HG03442 (cell line): Measurements from ENCODE around the gene NALCN.
A peak's percentile ranks its signal among the peaks of the same experiment; 100 is the strongest.

ENCODE experiments used
- ATAC-seq: cut with Tn5 transposase; IDR thresholded peaks from one replicate; pipeline ENCODE4 v1.9.1; 2021; ENCODE audit warnings: mild to moderate bottlenecking, moderate library complexity; ENCODE audit not compliant: unreplicated experiment

NALCN gene

DNA sequence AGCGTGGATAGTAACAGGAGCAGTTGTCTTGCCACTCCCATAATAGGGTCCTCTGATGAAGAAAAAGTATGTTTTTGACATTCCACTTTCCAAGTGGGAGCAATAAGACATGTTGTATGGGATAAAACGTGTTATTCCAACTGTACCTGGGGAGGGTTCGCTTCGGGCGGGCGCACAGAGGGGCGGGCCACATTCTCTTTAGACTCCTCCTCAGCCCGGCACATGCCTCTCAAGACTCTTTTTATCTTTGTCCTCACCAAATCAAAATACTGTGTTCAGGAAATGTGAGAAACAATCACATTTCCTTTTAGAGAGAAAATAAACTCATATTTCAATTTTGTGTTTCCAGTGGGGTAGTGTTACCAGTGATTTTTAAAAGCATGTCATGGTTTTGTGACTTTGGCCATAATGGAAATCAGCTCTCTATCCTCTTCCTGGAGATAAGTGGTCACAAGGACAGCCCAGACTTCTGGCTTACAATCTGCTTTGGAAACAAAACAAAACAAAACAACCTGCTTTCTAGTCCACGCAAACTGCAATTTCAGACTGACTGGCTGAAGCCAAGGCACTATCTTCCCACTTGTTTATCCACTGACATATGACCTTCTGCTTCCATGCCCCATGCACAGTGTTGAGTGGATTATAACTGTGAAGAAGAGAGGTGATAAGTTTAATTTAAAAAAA, 276.1 kb downstream of the NALCN start:
- no peak for ATAC-seq

DNA sequence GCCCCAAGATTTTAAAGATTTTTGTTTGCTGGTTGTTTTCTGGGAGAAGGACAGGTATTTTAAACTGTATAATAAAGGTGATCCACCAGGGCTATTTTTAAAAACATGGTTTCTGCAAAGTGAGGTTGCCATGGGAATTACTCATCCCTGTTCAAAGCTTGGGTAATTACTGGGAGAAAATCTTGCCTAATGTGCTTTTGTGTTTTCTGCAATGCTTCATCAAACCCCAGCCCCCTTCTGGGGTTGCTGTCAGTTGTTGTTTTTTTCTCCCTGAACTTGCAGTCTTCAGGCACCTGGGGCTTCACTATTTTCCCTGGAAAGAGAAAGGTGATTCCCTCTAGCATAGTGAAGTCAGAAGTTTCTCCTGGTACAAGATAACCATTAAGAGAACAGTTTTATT, 277.2 kb downstream of the NALCN start:
- ATAC-seq = no peak

DNA sequence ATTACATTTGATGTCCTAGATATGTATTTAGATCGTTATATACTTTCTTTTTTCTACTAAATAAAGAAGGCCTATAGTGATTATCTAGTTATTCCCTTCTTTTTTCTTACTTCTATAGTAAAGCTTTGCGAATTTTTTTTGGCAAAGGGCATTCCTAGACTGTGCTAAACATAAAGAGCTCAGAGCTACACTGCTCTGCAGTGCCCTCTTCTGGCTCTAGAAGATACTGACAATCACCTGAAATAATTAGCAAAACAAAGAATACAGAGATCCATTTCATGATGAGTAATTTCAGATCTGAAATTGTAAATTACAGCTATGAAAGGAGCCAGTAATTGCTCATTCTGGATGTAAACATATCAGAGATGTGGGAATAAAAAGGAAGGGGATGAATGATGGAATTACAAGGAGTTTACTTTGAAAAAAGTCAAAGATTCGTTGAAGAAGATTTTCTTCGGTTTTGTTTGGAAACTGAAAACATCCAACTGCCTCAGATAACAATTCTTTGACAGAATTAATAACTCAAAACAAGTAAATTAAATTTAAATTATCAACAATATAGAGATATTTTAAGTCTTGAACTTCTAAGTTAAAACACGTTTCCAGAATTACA, 288.5 kb downstream of the NALCN start:
- ATAC-seq = peak; percentile 93

DNA sequence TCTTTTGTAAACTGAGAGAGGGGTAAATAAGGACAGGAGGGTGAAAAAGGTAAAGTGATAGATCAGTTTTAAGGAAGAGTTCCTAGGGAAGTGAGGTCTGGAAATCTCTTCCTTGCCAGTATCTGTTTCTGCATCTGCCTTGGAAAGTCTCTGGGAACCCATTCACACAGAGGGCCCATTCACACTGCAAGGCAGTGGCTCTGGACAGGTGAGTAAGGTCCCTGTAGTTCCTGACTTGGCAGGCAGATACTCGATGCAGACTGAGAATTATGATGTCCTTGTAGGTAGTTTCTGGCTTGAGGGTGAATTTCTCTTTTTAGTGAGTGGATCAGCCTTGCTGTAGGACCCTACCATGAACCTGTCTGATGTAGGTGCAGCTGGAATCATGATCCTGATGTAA, 293.3 kb downstream of the NALCN start:
- no peak for ATAC-seq

DNA sequence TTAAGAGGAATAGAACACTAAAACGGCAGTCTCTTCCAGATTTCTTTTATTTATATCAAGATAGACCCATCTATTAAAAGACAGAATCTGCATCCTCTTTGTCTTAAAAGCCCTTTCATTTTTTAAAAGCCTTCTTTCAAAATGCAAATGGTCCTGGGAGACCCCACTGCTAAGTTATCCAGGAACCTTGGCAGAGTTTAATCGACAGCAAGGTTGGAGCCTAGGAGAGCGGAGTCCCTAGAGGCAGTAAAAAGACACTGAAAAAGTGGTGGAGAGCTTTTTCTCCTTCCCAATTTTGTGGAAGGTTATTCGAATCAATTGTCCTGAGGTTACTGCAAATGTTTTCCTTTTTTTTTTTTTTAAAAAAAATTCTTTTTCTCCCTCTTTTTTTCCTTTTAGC, 294.7 kb downstream of the NALCN start:
- ATAC-seq = no peak

DNA sequence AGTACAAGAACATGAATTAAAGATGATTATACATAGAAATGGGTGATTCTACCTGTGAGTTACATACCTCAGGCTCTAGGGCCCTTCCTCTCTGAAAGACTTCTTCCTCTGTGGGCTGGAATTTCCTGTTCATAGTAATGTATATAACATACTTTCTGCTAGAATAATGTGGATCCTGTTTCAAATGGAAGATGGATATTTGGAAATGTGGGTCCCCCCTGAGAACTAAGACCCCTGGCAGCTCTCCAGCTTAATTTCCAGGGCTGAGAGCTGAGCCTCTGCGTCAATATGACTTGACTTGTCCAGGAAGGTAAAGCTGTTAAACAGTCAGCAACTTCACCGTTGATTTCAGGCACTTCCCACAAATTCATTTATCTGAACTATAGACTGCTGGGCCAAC, 296.3 kb downstream of the NALCN start:
- no peak for ATAC-seq

DNA sequence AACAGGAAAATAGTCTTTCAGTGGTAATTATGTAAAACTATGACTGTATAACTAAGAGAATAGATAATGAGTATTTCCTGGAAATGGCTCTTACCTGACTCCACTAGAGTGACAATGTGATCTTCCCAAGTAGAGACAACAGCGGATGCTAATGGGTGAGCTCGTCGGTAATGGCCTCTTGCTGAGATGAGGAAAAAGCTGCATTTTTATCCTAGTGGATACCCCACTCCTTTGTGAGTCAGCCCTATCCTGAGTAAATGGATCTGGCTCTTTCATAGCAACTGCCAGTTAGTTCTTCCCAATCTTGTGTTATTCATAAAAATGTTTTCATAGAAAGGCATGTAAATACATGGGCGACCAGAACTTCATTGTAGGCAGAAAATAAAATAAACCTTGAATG, 299.5 kb downstream of the NALCN start:
- ATAC-seq = no peak

DNA sequence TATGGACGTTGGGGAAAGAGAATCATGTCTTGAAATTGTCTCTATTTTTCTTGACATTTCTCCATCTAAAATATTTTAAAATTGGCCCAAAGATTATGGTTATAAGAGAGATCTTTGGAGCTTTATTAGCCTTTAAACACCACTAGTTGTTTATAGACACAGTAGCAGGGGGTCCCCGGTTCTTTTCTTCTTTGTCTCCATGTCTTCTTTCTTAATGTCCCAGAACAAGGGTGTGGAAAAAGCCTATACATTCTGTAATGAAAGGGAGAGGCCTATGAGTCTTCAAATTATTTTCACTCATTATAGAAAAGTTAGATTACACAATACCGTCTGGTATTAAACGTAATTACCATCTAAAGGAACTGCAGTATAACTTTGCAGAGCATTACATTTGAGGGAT, 300.0 kb downstream of the NALCN start:
- no peak for ATAC-seq

DNA sequence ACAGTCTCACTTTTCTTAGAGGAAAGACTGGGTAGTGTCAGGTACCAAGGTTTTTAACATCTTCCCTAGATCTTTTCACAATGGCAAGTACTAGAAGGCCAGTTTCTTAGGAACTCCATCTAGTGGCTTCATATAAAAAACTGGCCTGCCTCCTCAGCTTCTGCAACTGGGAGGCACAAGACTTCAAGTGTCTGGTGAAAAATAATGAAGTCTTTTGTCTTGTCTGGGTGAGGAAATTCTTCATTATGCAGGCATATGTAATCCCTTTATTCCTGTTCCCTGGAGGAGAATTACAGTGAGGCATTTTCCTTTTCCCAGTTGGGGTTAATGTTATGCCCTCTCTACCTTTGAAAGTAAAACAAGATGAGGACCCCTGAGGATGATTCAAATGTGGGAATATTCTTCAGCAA, 300.5 kb downstream of the NALCN start:
- no peak for ATAC-seq

DNA sequence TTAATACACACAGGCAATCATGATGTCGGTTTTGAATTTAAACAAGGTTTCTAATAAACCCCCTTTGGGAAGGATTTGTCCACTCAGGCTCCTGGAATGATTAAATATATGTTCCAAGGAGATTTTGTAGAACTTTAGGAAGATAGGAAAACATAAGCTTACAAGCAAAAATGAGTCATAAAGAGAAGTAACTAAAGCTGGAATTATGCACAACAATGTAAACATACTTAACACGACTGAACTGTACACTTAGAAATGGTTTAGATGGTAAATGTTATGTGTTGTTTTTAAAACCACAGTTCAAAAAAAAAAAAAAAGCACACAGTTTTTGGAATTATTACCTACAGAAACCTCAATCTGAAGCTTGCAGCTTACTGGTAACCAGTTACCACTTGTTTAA, 304.4 kb downstream of the NALCN start:
- no peak for ATAC-seq

DNA sequence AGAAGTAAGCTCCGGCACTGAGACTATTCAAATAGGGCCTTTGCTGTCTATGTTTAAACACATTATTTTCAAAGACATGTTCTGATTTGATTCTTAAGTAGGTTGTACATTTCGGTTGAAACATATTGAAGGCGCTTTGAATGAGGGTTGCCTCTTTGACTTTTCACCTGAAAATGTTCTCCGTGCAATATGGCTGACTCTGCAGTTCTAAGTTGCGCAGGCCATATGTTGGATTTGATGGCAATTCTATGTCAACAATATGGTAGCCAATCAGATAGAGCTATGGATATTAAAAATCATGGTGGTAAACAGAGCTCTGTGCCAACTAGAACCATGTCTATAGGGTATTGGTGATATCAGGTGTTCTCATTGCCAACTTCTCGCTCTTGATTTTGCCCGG, 307.3 kb downstream of the NALCN start:
- ATAC-seq = no peak

DNA sequence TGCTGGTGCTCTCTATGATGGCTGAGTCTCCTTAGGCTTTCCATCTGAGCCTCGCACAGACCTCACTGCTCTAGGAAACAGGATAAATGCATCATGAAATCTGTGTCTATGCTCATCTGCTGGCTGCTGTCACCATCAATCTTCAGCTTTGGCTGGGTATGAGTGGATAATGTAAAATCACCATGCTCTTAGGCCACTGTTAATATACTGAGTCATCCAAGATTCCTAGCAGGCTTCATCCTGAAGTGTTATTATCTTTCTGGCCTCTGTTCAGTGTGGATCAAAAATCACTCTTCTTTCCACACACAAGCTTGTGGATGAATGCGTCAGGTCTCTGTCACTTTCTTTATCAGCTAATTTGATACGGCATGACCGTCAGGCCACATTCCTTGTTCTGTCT, 317.4 kb downstream of the NALCN start:
- ATAC-seq = no peak

DNA sequence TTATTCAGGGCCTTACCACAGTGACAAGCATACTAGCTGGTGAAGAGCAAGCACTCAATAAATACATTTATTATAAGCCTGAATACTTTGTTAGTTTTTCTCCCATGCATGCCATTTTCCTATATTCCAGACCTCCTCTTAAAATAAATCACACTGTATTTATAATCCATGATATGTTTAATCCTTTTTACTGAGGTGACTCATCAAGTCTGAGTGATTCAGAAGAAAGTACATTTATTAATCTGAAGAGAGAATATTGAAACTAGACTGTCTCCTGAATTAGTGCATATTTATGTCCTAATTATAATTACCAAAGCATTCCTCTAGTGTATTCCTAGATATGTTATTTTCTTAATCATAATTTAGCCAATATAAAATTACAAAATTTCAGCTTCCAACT, 323.3 kb downstream of the NALCN start:
- no peak for ATAC-seq

DNA sequence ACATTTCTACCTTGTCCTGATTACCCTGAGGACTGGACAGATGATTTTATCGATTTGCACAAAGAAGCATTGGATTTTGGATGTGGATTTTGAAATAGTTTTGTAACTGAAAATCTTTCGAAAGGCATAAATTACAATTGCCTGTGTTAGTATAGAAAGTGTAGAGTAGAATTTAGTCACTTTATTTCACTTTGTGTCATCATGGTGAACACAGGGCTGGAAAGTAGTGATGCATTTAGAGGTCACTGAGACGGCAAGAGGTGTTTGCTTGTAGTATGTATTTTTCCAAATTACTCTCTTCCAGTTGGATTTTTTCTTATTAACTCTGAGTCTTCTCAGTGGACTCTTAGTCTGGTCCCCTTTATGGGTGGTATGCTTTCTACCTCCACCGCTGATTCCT, 326.0 kb downstream of the NALCN start:
- no peak for ATAC-seq

DNA sequence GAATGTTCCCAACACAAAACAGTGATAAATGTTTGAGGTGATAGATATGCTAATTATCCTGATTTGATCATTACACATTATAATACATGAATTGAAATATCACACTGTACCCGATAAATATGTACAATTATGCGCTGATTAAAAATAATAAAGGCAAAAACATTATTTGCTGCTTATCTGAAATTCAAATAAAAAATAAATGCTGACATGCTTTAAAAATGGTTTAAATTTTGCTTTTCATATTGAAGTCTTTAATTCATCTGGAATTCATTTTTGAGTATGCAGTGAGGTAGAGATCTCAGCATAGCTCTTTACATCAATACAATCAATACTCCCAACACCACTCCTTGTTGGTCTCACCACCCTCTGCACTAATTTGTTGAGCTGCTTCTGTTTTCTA, 330.8 kb downstream of the NALCN start:
- no peak for ATAC-seq

DNA sequence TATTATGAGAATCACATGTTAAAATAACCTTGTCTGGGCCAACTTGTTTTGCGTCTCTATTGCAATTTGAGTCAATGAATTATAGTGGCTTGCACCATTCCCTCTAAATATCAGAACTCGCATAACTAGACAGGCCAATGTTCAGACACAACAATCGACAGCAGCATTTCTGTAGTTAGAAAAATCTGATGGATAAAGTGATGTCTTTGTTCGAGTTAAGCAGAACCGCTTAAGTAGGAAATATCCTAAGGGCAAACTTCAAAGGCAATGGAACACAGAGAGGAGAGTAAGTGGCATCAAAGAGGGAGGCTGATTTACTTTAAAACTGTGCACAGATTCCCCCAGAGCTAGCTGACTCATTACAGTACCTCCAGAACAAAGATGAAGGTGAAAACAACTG, 333.9 kb downstream of the NALCN start:
- no peak for ATAC-seq

DNA sequence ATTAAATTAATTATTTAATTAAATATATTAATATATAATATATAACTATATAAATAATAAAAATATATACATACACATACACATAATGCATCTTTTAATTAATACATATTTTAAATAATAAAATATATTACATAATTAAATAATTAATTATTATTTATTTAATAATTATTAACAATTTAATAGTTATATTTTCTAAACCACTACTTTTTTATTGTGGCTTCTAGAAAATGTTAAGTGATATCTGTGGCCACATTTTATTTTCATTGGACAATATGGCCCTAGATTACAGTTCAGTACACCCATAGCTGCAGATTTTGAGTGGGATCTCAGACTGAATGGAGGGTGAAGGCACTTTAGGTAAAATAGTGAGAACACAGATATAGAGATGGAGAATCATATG, 335.7 kb downstream of the NALCN start:
- no peak for ATAC-seq

DNA sequence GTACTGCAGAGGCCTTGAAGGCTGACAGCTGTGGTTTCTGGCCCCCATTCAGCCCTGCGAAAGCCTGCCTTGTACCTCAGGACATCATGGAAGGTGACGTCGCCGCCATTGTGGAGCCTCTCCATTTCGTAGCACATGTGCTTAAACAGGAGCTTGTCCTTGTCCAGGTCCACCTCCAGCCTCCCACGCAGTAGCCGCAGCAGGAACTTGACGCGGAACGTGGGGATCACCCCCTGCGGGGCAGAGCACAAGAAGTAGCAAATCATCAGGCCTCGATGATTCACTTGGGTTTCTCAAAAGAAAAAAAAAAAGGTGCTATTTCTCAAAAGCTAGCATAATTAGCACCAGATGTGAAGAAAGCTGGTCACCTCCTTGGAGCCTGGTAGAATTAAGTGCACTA, 351.0 kb downstream of the NALCN start:
- ATAC-seq = no peak

DNA sequence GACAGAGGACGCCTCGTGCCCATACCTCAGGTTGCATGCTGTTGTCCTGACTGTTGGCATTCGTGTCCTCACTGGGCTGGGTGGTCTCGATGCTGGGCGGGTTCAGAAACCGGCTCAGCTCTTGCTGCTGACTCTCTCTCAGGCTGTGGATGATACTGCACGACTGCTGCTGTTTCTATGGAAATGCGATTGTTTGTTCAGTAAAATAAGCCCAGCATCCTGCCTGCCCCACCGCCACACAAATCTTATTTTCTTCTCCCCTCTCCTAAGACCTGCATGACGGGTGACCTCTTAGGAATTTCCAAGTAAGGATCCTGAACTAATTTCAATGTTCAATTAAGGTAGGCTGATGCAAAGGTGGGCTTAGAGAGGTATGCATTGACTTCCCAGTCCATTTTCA, 356.5 kb downstream of the NALCN start:
- ATAC-seq = no peak

DNA sequence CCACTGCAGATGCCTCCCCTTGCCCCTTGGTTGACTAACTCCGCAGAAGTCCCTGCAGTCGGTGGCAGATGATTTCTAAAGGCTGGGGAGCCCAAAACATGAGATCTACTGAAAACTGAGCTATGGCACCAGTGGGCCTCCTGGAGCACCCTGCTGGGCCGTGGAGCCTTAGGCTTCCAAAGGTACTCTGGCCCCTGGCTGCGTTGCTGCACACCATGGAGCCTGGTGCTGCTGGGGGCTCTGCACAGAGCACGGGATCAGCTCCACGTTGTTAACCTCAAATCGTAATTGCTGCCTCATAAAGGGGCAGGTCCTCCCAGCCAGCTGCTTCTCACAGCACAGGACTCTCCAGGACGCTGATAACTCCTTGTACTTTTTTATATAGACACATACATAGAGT, 357.5 kb downstream of the NALCN start:
- no peak for ATAC-seq

DNA sequence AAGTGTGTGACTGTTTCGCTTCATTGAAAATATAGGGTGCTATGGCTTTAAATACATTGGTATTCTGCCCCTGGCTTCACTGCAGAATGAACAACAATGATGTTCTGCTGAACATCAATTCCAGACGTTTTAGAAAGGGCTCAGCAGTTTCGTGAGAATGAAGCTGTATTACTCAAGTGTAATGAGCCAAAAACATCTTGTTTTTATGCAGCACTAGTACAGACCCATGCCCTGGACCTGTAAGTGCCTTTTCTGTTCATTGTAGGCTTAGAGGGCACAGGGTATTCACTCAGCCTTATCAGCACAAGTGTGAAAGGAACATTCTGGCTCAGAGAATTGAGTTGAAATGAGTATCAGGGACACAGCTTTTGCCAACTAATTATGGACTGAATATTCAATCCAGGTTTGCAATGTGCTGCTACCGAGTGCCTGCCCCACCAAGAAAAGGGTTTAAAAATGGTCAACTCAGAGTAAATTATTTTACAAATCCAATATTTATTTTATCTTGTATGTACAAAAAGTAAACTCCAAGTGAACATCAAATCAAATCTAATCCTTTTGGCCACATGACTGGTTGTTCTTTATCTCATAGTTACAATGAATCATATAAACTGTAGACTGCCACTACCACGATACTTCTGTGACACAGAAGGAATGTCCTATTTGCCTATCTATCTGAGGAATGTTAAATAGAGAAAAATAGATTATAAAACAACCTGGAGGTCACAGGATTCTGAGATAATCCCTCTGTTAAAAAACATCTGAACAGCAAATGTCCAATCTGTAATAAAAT, 362.8 kb downstream of the NALCN start:
- no peak for ATAC-seq

DNA sequence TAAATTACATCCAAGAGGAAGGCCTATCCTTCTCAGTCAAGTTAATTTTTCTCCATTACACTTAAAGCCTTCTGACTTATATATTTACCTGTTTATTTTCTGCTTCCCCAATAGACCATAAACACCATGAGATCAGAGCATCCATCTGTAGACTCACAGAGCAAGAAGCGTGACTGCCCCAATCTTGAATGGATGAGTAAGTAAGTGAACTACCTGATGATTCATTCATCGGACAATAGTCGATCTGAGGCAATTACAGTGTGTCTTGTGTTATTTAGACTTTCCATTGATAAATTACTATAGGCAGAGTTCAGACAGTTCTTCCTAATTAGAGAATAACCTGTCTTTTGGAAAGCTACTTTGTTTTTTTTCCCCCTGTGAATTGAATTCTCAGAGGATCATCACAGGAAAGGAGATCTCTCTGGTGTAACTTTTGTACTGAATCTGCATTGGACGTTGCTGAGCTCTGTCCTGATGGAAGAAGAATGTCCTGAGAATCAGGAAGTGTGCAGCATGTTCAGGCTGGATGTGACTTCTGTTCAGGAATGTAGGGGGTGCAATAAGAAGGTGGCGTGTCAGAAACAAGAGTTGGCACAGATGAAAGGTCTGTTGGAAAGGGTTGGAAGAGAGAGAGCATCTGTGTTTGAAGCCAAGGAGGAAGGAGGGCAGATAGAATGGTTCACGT, 367.0 kb downstream of the NALCN start:
- no peak for ATAC-seq
